A549 (cell line): ENCODE measurements around the gene ABRAXAS1.

Experiments
- BCL3 ChIP-seq: fragments of >200 bp; sonication (Bioruptor Twin); formaldehyde crosslinking; IDR thresholded peaks from 3 replicates; pipeline ENCODE4 v1.6.1; 2016
- BHLHE40 ChIP-seq: IDR thresholded peaks from 2 replicates; pipeline ENCODE4 v1.6.1; 2012; ENCODE audit warnings: low read depth, low read length, inconsistent platforms
- CHD4 ChIP-seq: fragments of 200-600 bp; sonication (generic); IDR thresholded peaks from 2 replicates; pipeline ENCODE4 v1.6.1; 2016; ENCODE audit warnings: antibody characterized with exemption, mild to moderate bottlenecking, borderline replicate concordance
- CTCF ChIP-seq: fragments of >200 bp; sonication (Bioruptor Twin); formaldehyde crosslinking; IDR thresholded peaks from 3 replicates; pipeline ENCODE4 v1.5.1; 2016
- EP300 ChIP-seq, 2 experiments: fragments of >200 bp; sonication (Bioruptor Twin); formaldehyde crosslinking; IDR thresholded peaks; 2 replicates in 1 of 2; 3 replicates in 1 of 2; pipeline ENCODE4 v1.6.1; 2016 to 2017
- JUN ChIP-seq, 2 experiments: fragments of >200 bp; sonication (Bioruptor Twin); formaldehyde crosslinking; IDR thresholded peaks; 2 replicates in 1 of 2; 3 replicates in 1 of 2; pipeline ENCODE4 v1.6.1; 2016 to 2017
- MAFK ChIP-seq: fragments of 450-650 bp; IDR thresholded peaks from 2 replicates; pipeline ENCODE4 v1.6.1; 2014; ENCODE audit not compliant: partially characterized antibody
- MAX ChIP-seq: IDR thresholded peaks from 2 replicates; pipeline ENCODE4 v1.6.1; 2012
- NPAS2 ChIP-seq: fragments of 250-450 bp; sonication (Bioruptor Pico); IDR thresholded peaks from 2 replicates; pipeline ENCODE4 v1.8.0; 2022; ENCODE audit warnings: mild to moderate bottlenecking, moderate library complexity, borderline replicate concordance
- POLR2A ChIP-seq: IDR thresholded peaks from 2 replicates; pipeline ENCODE4 v1.6.1; 2012; ENCODE audit warnings: mild to moderate bottlenecking, low read length
- RAD21 ChIP-seq, 2 experiments: fragments of >200 bp in 1 of 2; sonication (Bioruptor Twin) in 1 of 2; formaldehyde crosslinking in 1 of 2; IDR thresholded peaks in 1 of 2; conservative IDR thresholded peaks in 1 of 2; 2 replicates in 1 of 2; 3 replicates in 1 of 2; pipeline ENCODE4 v1.6.1; 2012 to 2018; ENCODE audit warnings: inconsistent platforms in 1 of 2
- REST ChIP-seq: fragments of 200-600 bp; sonication (generic); IDR thresholded peaks from 2 replicates; pipeline ENCODE4 v1.6.1; 2016; ENCODE audit warnings: antibody characterized with exemption, mild to moderate bottlenecking, moderate library complexity
- TP53 ChIP-seq: fragments of 250-450 bp; sonication (Bioruptor Pico); IDR thresholded peaks from 2 replicates; pipeline ENCODE4 v1.5.0; 2021; ENCODE audit warnings: mild to moderate bottlenecking, moderate library complexity
- USF2 ChIP-seq: fragments of 450-650 bp; IDR thresholded peaks from 2 replicates; pipeline ENCODE4 v1.6.1; 2014; ENCODE audit warnings: antibody characterized with exemption

- TF ChIP-seq TP53 (CRISPR knock-in tag) (no peak), RAD21 (conservative IDR thresholded peaks at IDR 0.05 in 1 of 2, IDR thresholded peaks at IDR 0.05 in 1 of 2) (no peak), POLR2A (no peak), REST (no peak), USF2 (no peak), MAX (no peak), CHD4 (no peak), CTCF (no peak), MAFK (no peak), JUN (IDR thresholded peaks at IDR 0.05) (no peak), BHLHE40 (no peak), EP300 (IDR thresholded peaks at IDR 0.05) (no peak), NPAS2 (CRISPR knock-in tag) (no peak), BCL3 (no peak)
These were observed 11.5 kb downstream of the ABRAXAS1 start for GRCh38 chr4:83473423-83473822.
